Measurements from ENCODE around the gene POLN.

POLN gene

GRCh38 chr4:2266821-2267220 is 24.9 kb upstream of the POLN start:
- no peak for TF ChIP-seq CTCF (IDR thresholded peaks at IDR 0.05; ENCODE audit: low read depth, low read length)
- no peak overlapping the region for H3K4me3 ChIP-seq (ENCODE audit: low read depth, low read length)
- H3K27ac ChIP-seq: no peak overlapping the region
- no peaks in the 10 kb centered on the region for H3K9me3 ChIP-seq (ENCODE audit: severe bottlenecking)
- no peaks in the 10 kb centered on the region for H3K27me3 ChIP-seq (ENCODE audit: insufficient read depth, low read depth, severe bottlenecking)
- DNase-seq: no peak
- no peaks in the 10 kb centered on the region for H3K36me3 ChIP-seq

GRCh38 chr4:2266181-2266580 is 24.3 kb upstream of the POLN start:
- TF ChIP-seq CTCF (IDR thresholded peaks at IDR 0.05; ENCODE audit: low read depth, low read length): no peak
- H3K9me3 ChIP-seq (ENCODE audit: severe bottlenecking): no peaks in the 10 kb centered on the region
- H3K27me3 ChIP-seq (ENCODE audit: insufficient read depth, low read depth, severe bottlenecking): no peaks in the 10 kb centered on the region
- H3K36me3 ChIP-seq: no peaks in the 10 kb centered on the region
- no peak overlapping the region for H3K27ac ChIP-seq
- no peak overlapping the region for H3K4me3 ChIP-seq (ENCODE audit: low read depth, low read length)
- DNase-seq: no peak

GRCh38 chr4:2265113-2266110 is 23.5 kb upstream of the POLN start:
- Histone ChIP-seq H3K9me3 (ENCODE audit: severe bottlenecking) (no peaks in the 10 kb centered on the region), H3K27ac (no peak overlapping the region), H3K27me3 (ENCODE audit: insufficient read depth, low read depth, severe bottlenecking) (no peaks in the 10 kb centered on the region), H3K36me3 (peaks cover 3% of the 10 kb centered on the region), H3K4me3 (ENCODE audit: low read depth, low read length) (no peak overlapping the region)
- TF ChIP-seq CTCF (IDR thresholded peaks at IDR 0.05; ENCODE audit: low read depth, low read length): 0 out of 2 replicates have a peak, but pooled peaks have one; percentile 17
- no peak for DNase-seq

- DNase-seq: no peak
- H3K27me3 ChIP-seq (ENCODE audit: insufficient read depth, low read depth, severe bottlenecking): no peaks in the 10 kb centered on the region
Observed at GRCh38 chr4:2264481-2265041, 22.6 kb upstream of the POLN start.

GRCh38 chr4:2263926-2264321 is 22.0 kb upstream of the POLN start:
- no peak for TF ChIP-seq CTCF (IDR thresholded peaks at IDR 0.05; ENCODE audit: low read depth, low read length)
- H3K4me3 ChIP-seq (ENCODE audit: low read depth, low read length): no peak overlapping the region
- H3K9me3 ChIP-seq (ENCODE audit: severe bottlenecking): no peaks in the 10 kb centered on the region
- H3K27me3 ChIP-seq (ENCODE audit: insufficient read depth, low read depth, severe bottlenecking): no peaks in the 10 kb centered on the region
- no peak overlapping the region for H3K27ac ChIP-seq
- DNase-seq: no peak
- H3K36me3 ChIP-seq: peaks cover 18% of the 10 kb centered on the region

More at GRCh38 chr4:2264481-2265041, 22.6 kb upstream of the POLN start:
- Histone ChIP-seq H3K36me3 (peaks cover 12% of the 10 kb centered on the region), H3K9me3 (ENCODE audit: severe bottlenecking) (no peaks in the 10 kb centered on the region), H3K27ac (no peak overlapping the region), H3K4me3 (ENCODE audit: low read depth, low read length) (no peak overlapping the region)
- TF ChIP-seq CTCF (IDR thresholded peaks at IDR 0.05; ENCODE audit: low read depth, low read length): no peak
